ENCODE measurements around the gene MCF2L2. TPM values are rescaled to one million over a fixed set of nuclear protein-coding genes. Genes with fewer than 3 reads are reported as not detected.

The MCF2L2 gene
- total and polyA plus RNA-seq, 2 experiments from 2014 or later: 6.7 to 14.6 TPM

DNA sequence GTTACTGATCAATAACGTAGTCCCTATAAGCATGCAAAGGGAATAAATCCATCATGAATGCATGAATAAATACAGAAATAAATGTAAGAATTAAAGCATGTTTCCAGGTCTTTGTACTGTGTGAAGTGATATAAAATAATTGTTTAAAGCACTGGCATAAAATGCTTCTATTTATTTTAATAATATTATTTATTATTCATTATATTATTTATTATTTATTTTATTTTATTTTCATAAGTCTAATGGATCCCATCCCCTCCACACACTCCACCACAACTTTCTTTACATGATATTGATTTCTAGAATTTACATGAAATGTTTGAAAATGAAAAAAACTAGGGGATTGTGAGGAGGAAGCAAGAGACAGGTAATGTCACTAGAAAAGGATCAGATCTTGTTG, 73.5 kb downstream of the MCF2L2 start (continued):
- TF ChIP-seq POLR2AphosphoS5 (IDR thresholded peaks at IDR 0.05; ENCODE audit: low read depth): no peak
- no peak for TF ChIP-seq ZNF114 (CRISPR knock-in tag; IDR thresholded peaks at IDR 0.05)
- no peak for TF ChIP-seq JUNB (IDR thresholded peaks at IDR 0.05; ENCODE audit: unreplicated experiment)
- no peak for TF ChIP-seq NANOG (IDR thresholded peaks at IDR 0.05; ENCODE audit: borderline replicate concordance)

DNA sequence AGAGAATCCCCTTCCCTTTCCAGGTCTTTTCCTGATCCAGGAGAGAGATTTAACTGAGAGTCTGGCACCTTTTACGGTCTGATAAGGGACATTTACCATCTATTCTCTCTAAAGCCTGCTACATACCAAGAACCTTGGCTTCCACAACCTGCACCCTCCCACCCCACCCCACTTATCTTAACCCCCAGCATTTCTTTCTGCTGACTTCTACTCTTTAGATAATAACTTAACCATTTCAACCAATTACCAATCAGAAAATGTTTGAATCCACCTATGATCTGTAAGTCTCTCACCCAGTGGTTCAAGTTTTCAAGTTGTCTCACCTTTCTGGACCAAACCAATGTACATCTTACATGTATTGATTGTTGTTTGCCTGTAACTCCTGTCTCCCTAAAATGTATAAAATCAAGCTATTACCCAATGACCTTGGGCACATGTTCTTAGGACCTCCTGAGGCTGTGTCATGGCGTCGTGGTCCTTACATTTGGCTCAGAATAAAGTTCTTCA, 74.0 kb downstream of the MCF2L2 start:
- no peaks in the 10 kb centered on the region for H3K27me3 ChIP-seq (ENCODE audit: insufficient read depth)
- H3K79me2 ChIP-seq (replicated peaks; ENCODE audit: insufficient read depth): no peaks in the 10 kb centered on the region
- H3F3A ChIP-seq (replicated peaks; ENCODE audit: low read depth): no peaks in the 10 kb centered on the region
- no peaks in the 10 kb centered on the region; the same call in 1 of the 2 replicates for H4K20me1 ChIP-seq (replicated peaks; ENCODE audit: insufficient read depth)
- H3K36me3 ChIP-seq (ENCODE audit: insufficient read depth): peaks cover 5% of the 10 kb centered on the region; the same call in 1 of the 2 replicates
- H3K27me3 Mint-ChIP-seq (ENCODE audit: insufficient read depth, low read depth, poor library complexity): peaks cover 2% of the 10 kb centered on the region
- ATAC-seq (no peak), DNase-seq (ENCODE audit: low spot score) (no peak)
- H3K9me2 ChIP-seq (ENCODE audit: insufficient read depth): no peaks in the 10 kb centered on the region
- 0 out of 2 replicates have a peak, but pooled peaks cover 3% of the 10 kb centered on the region for H3K4me1 ChIP-seq (ENCODE audit: insufficient read depth)
- no peak overlapping the region for H2AFZ ChIP-seq
- H3K4me3 ChIP-seq: no peak overlapping the region
- TF ChIP-seq EZH2phosphoT487 (IDR thresholded peaks at IDR 0.05; ENCODE audit: unreplicated experiment) (no peak), ETS1 (IDR thresholded peaks at IDR 0.05) (no peak), STAT1 (IDR thresholded peaks at IDR 0.05; ENCODE audit: unreplicated experiment) (no peak)
- H3K4me1 Mint-ChIP-seq: peaks cover 3% of the 10 kb centered on the region; the same call in 1 of the 3 replicates
- H3K27ac ChIP-seq (ENCODE audit: low read depth): no peak overlapping the region
- no peak overlapping the region for H3K4me3 Mint-ChIP-seq
- H3K27ac Mint-ChIP-seq: peak overlapping the region; percentile 26; the same call in 1 of the 2 replicates
- H3K36me3 Mint-ChIP-seq (ENCODE audit: low read depth): no peaks in the 10 kb centered on the region
- no peak overlapping the region for H3K4me2 ChIP-seq
- H3K9me3 Mint-ChIP-seq: no peaks in the 10 kb centered on the region

GRCh38 chr3:183353421-183353820, 75.0 kb downstream of the MCF2L2 start:
- no peaks in the 10 kb centered on the region for H3K36me3 Mint-ChIP-seq (ENCODE audit: low read depth)
- no peak overlapping the region for H3K4me3 Mint-ChIP-seq
- peaks cover 2% of the 10 kb centered on the region for H3K27me3 Mint-ChIP-seq (ENCODE audit: insufficient read depth, low read depth, poor library complexity)
- H4K20me1 ChIP-seq (replicated peaks; ENCODE audit: insufficient read depth): no peaks in the 10 kb centered on the region; the same call in 1 of the 2 replicates
- H3K4me1 Mint-ChIP-seq: peaks cover 3% of the 10 kb centered on the region; the same call in 1 of the 3 replicates
- no peak overlapping the region for H3K27ac ChIP-seq (ENCODE audit: low read depth)
- H3K9me3 Mint-ChIP-seq: no peaks in the 10 kb centered on the region
- H3K27me3 ChIP-seq (ENCODE audit: insufficient read depth): no peaks in the 10 kb centered on the region
- H3F3A ChIP-seq (replicated peaks; ENCODE audit: low read depth): no peaks in the 10 kb centered on the region
- DNase-seq (ENCODE audit: low spot score): no peak
- no peak overlapping the region for H3K4me3 ChIP-seq
- peaks cover 5% of the 10 kb centered on the region; the same call in 1 of the 2 replicates for H3K36me3 ChIP-seq (ENCODE audit: insufficient read depth)
- no peak overlapping the region for H2AFZ ChIP-seq
- ATAC-seq: no peak
- H3K79me2 ChIP-seq (replicated peaks; ENCODE audit: insufficient read depth): no peaks in the 10 kb centered on the region
- H3K27ac Mint-ChIP-seq: no peak overlapping the region
- H3K4me2 ChIP-seq: no peak overlapping the region
- 0 out of 2 replicates have a peak, but pooled peaks cover 3% of the 10 kb centered on the region for H3K4me1 ChIP-seq (ENCODE audit: insufficient read depth)
- H3K9me2 ChIP-seq (ENCODE audit: insufficient read depth): no peaks in the 10 kb centered on the region
- TF ChIP-seq ZNF331 (CRISPR knock-in tag; IDR thresholded peaks at IDR 0.05; ENCODE audit: low read depth) (no peak), REST (IDR thresholded peaks at IDR 0.05; ENCODE audit: unreplicated experiment) (no peak), POLR2AphosphoS5 (IDR thresholded peaks at IDR 0.05; ENCODE audit: low read depth) (no peak), JUNB (IDR thresholded peaks at IDR 0.05; ENCODE audit: unreplicated experiment) (no peak), EZH2 (IDR thresholded peaks at IDR 0.05; ENCODE audit: low read depth, unreplicated experiment) (no peak)

Data from GM23338 (cell line).